Middle frontal gyrus (tissue), 1 donor: ENCODE measurements around the gene PTPRN2.

ENCODE experiments used
- DNase-seq: peaks from one replicate; pipeline ENCODE4 v3.0.0-alpha.2; 2015; ENCODE audit warnings: low spot score; ENCODE audit errors: extremely low spot score

Gene PTPRN2

GRCh38 chr7:157623556-157623955 lies 964.1 kb downstream of the PTPRN2 start:
- DNase-seq = no peak

GRCh38 chr7:157622408-157623205 lies 965.0 kb downstream of the PTPRN2 start:
- no peak for DNase-seq

GRCh38 chr7:157622000-157622399 lies 965.6 kb downstream of the PTPRN2 start:
- DNase-seq = no peak

GRCh38 chr7:157621131-157621681 lies 966.4 kb downstream of the PTPRN2 start:
- DNase-seq = no peak

DNA sequence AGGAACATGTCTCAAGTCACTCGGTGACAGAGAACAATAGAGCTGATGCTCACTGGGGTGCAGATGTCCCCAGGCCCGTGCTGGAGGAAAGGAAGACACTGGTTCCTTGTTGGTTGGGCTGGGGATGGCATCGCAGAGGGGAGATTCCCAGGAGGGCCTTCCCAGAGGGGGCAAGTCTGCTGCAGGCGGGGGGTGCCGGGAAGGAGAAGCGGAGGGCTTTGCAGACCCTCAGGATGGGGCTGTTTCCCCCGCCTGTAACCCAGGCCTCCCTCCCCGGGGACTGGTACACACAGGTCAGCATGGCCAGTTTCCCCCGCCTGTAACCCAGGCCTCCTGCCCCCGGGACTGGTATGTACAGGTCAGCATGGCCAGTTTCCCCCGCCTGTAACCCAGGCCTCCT lies 967.0 kb downstream of the PTPRN2 start:
- no peak for DNase-seq

DNA sequence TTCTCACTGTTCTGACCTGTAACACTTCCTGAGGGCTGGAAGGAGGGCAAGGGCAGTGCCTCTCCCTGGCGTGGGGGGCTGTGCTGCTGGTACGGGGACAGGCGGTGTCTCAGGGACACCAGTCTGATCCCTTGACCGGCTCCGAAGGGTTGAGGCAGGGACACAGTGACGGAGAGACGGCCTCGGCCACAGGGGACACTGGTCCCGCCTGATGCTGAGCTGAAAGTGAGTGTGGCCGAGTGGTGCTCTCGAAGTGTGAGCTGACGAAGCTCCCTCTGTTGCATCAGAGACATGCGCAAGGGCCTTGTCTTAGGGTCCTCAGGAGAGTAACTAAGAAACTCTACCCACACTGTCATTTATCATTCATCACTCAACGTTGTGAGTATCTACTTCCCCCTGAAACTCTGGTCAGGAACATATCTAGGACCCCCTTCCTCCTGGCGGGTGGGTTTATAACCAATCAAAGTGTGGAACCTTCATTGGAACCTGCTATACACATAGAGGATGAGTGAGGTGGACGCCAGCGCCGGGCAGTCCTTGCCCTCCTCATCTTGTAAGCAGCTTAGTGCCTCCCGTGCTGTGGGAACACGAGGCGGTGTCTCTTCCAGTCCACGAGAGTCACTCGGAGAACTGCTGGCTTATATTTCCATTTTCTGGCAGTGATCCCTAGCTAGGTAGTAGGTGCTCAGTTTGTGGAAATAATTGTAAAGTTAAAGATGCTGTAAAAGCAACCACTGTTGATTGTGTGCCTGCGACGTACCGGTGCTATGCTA lies 967.7 kb downstream of the PTPRN2 start:
- no peak for DNase-seq

- DNase-seq = no peak
Observed at GRCh38 chr7:157618823-157619606, 968.6 kb downstream of the PTPRN2 start.

- DNase-seq = no peak
Observed at GRCh38 chr7:157618091-157618726, 969.4 kb downstream of the PTPRN2 start.

- no peak for DNase-seq
Observed at GRCh38 chr7:157617401-157617800, 970.2 kb downstream of the PTPRN2 start.

DNA sequence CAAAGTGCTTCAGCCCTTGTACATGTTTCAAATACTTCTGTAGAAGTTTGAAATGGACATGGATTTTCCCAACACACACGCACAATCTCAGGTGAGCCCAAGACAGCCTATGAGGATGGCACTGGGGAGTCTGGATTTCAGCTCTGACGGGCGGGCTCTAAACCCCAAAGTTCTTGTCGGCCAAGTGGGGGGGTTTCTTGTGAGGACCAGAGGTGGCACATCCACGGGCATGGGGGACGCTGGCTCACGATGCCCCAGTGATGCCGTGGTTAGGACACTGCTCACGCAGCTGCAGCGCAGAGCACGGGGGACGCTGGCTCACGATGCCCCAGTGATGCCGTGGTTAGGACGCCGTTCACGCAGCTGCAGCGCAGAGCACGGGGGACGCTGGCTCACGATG lies 970.7 kb downstream of the PTPRN2 start:
- DNase-seq = no peak

- DNase-seq = peak; percentile 68
Observed at GRCh38 chr7:157616426-157616825, 971.2 kb downstream of the PTPRN2 start.

DNA sequence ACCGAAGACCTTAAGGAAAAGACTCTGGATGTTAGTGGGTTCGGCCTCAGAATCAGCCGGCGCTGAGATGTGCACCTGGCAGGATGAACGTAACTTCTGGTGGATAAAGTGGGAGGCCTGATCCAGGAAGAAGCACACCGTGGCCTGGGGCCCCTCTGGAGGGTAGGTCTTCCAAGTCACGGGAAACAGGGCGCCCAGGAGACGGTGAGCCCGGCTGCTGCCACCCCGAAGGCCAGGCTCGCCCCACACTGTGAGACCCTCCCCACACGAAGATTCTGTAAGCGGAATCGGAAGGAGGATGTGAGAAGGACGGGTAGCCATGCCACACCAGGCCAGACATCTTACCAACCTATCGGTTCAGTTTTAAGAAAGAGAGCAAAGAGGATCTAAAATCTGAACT lies 971.8 kb downstream of the PTPRN2 start:
- DNase-seq = no peak

DNA sequence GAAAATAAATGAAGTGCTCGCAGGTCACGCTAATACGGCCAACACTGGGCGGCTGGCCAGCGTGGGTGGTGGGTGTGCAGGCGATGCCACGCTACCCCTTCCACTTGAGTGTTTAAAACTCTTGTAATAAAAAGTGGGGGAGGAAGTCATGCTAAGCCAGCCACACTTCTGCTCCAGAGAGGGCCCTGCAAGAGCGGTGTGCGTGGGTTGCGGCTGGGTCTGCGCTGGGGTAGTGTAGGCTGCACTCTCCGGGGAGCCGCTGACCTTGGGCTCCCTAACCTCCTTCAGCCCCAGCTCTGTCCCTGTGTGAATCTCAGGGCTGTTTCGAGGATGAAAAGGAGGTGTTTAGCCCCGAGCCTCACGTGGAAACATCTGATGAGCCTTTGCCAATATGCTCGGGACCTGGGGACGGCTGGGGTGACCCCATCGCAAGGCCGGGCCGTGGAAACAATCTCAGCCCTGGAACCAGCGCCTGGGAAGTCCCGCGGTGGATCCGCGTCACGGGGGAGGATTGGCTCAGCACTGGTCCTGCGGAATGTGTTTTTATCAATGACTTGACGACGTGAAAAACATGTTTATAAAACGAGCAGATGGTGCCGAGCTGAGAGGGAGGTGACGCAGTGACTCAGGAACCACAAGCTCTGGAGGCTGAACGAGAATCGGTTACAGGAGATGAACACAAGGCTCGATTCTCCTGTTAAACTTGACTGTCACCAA lies 972.4 kb downstream of the PTPRN2 start:
- DNase-seq = peak; percentile 59

DNA sequence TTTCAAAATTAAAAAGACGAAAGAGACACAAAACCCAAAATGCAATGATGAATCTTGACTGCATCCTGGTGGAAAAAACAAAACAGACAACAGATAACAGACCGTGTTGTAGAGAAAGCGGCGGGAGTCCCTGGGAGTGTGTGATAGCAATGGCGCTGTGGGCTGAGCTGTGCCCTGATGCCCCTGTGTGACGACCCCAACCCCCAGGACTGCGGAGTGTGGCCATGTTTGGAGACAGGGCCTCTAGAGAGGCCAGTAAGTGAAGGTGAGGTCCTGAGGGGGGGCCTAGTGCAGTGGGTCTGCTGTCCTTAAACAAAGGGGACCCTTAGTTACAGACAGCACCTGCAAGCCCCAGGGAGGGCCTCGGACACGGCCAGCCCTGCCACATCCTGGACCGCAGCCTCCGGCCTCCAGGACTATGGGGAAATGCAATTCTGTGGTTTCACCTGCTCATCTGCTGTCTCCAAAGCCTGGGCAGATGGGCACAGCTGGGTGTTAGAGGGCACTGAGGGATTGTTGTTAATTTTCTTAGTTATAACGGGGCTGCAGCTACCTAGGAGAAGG lies 973.1 kb downstream of the PTPRN2 start:
- no peak for DNase-seq

- DNase-seq = no peak
Observed at GRCh38 chr7:157613575-157614322, 973.9 kb downstream of the PTPRN2 start.

GRCh38 chr7:157612664-157613561 lies 974.7 kb downstream of the PTPRN2 start:
- DNase-seq = no peak

DNA sequence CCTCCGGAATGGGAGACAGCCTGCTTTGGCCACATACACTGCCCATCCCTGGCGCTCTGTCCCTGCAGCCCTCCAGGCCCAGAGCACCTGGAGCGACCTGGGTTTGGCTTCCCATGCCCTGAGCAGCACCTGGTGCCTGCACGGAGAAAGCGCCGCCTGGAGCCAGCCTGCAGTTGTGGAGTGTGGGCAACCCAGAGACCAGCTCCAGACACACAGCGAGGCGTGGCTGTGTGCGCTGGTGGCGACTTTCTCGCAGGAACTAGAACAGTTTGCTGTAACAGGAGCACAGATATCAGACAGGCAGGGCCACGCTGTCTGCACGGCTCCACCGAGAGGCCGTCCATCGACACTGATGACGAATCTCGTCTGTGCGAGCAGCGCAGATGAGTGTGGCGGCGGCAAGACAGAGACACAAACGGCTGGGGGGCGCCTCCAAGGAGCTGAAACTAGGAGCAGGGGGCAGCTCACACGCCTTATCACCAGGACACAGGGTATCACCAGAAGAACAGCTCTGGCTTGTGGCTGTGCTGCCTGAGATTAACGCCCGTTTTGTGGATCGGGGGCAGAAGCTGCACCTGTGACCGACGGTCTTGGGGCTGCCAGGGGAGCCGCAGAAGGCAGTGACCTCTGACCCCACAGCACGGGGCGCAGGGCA lies 975.5 kb downstream of the PTPRN2 start:
- no peak for DNase-seq

- no peak for DNase-seq
Observed at GRCh38 chr7:157611341-157611740, 976.3 kb downstream of the PTPRN2 start.
